HL-60/S4 treated with retinoic acid at 250 ng/mL for 4 days and 3 days (cell line): ENCODE data around the gene ANKRD6.

Experiments used
- in situ Hi-C: fragments of 300-500 bp; cut with MboI; formaldehyde crosslinking; loops from 2 replicates; pipeline ENCODE4 v1.7.0; 2022; ENCODE audit warnings: low sequenced_read_pairs

ANKRD6 gene

GRCh38 chr6:89555031-89555430 is 122.1 kb downstream of the ANKRD6 start:
- in situ Hi-C loops = no loop called here

DNA sequence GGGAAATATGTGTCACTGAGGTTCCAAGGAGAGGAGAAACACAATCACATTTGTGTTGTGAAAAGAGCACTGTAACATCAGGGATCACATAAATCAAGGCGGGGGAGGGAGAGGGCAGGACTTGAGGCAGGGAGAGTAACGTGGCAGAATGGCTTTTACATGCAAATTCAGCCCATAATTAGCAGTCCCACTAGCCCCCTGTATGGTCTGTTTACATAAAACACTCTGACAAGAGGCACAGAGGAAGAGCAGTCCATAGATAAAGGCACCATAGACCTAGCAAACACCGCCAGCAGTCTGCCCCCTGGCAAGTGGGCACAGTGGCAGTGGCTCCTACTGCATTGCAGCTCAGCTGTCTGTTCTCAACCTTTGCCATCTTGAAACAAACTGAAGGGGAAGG is 122.9 kb downstream of the ANKRD6 start:
- in situ Hi-C loops = no loop called here

DNA sequence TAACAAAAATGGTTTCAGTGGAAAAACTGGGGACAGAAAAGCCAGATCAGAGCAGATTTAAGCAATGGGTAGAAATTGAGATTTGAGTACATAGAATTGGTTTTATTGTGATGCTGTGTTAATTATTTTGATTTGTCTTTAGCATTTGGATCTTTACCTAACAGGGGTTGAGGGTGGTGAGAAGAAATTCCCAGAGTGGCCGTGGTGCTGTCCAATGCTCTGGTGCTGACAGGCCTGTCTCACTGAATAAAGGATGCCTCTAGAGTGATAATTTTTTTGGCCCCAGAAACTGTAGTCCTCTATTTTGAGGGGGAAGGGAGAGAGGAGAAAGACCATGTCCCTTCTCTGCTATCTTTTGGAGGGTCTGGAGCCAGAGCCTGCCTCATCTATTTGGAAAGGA is 126.5 kb downstream of the ANKRD6 start:
- in situ Hi-C loops = no loop called here

- in situ Hi-C loops = no loop called here
Observed at GRCh38 chr6:89562093-89562973, 129.4 kb downstream of the ANKRD6 start.

DNA sequence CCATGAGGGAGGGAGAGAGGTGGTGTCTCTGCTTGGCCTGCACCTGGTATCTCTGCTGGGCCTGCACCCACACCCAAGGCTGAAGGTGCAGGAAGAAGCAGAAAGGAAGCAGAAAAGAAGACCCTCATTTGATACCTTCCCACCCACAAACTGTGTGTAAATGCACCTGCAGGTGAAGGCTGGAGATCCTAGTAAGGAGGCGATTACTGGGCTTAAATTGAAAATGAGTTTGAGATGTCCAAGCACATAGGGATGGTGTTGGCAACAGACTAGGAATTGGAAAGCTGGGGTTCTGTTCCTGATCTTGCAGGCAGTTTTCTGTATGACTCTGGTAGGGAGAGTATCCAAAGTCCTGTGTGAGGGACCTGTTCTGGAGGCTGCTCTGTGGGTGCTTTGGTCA is 130.9 kb downstream of the ANKRD6 start:
- in situ Hi-C loops = no loop called here

GRCh38 chr6:89564752-89565427 is 131.9 kb downstream of the ANKRD6 start:
- in situ Hi-C loops = no loop called here

DNA sequence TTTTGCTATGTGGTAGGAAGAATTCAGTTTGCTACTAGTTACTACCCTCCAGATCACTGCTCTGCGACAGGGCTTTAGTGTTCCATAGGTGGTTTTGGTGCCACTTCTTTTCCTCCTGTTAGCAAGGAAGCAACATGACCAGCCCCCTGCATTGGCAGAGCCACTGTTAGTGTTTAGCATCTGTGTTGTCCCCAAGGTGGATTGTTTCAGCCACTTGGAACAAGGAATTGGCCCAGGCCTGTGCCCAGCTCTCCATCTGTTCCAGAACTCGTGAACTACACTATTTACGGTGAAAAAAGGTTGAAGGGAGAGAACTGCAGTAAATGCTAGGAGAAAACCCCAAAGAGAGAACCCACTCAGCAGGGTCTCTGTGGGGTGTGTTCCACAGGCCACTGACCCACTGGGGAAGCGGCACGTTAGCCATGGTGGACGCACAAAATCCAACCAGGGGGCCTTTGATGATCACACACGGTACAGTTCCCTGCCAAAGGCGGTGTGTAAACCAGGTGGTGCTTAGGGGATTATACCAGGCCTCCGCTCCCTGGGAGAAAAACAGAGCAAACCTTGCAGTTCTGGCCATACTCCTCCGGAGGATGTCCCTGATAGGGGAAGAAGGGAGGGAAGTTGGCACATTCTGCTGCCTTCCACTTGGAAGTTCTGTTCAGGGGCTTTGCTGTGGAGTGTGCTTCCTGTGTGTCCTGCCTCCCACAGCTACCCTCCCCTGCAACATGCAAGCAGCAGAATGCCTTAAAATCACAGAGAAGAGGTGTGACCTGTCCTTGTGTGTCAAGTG is 133.3 kb downstream of the ANKRD6 start:
- in situ Hi-C loops = no loop called here

- in situ Hi-C loops = no loop called here
Observed at GRCh38 chr6:89566930-89567629, 134.1 kb downstream of the ANKRD6 start.

- in situ Hi-C loops = no loop called here
Observed at GRCh38 chr6:89567630-89568390, 134.9 kb downstream of the ANKRD6 start.

DNA sequence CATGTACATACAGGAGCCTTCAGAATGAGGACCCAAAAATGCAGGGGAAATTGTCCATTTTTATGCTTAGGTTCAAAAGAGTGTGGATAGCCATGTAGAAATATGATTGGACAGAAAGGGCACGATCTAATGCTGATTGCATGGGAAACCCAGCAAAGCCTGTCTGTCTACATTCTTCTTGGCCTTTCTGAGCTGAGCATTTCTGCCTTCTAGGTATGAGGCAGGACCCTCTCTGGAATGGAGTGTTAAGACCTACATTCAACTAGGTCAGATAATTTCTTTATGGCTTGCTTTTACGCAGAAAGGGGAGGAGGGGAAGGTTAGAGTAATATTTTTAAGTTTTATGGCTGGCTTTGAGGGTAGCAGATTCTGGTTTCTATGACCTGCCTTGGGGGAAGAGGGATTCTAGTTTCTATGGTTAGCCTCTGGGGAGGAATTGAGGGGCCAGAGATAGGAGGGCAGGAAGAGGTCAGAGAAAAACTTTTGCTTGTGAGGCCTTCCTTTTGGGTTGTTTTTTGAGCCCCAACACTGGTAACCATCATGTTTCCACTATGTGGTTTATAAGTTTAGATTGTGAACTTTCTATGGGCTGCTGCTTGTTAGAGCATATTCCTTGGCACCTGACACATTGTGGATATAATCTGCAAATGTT is 142.1 kb downstream of the ANKRD6 start:
- in situ Hi-C loops = no loop called here

GRCh38 chr6:89575562-89575960 is 142.6 kb downstream of the ANKRD6 start:
- in situ Hi-C loops = no loop called here

DNA sequence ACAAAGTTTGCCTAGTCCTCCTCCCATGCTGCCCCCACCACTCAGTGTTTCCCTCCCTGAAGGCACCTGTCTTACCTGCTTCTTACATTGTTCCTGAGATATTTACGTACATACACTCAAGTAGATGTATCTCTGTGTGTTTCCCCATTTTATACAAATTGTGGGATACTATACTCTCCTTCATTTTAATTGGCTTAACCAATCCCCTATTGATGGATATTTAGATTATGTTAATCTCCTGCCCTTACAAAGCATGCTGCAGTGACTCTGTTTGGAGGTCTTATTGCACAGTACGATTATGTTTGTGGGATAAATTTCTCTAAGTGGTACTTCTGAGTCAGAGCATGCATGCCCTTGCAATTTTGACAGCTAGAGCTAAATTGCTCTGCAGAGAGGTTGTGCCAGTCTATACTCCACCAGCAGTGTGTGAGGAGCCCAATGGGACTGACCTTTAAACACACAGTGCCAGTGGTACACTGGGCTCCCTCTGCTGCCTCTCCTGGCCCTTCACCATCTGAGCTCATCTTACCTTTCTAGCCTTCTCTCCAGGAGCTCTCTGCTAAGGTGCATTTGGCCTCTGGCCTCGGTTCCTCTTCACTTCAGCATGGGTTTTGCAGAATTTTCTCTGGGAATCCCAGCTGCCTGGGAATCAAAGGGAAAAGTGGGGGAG is 148.2 kb downstream of the ANKRD6 start:
- in situ Hi-C loops = no loop called here

DNA sequence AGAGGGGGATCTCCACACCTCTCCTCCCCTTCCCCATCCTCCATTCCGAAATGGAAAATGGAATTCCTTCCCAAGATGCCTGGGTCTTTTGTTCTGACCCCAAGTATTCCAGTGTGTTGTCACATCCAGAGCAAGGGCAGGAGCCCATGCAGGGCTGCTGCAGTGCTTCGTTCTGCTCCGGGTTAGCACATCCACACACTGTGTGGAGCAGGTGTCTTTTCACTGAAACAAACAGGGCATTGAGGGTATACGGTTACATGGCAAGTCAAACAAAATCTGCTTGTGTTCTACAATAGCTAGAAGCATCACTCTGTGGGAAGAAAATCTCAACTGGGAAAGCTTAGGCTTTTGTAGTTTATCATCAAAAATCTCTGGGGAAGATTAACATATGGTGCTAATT is 148.7 kb downstream of the ANKRD6 start:
- in situ Hi-C loops = no loop called here

DNA sequence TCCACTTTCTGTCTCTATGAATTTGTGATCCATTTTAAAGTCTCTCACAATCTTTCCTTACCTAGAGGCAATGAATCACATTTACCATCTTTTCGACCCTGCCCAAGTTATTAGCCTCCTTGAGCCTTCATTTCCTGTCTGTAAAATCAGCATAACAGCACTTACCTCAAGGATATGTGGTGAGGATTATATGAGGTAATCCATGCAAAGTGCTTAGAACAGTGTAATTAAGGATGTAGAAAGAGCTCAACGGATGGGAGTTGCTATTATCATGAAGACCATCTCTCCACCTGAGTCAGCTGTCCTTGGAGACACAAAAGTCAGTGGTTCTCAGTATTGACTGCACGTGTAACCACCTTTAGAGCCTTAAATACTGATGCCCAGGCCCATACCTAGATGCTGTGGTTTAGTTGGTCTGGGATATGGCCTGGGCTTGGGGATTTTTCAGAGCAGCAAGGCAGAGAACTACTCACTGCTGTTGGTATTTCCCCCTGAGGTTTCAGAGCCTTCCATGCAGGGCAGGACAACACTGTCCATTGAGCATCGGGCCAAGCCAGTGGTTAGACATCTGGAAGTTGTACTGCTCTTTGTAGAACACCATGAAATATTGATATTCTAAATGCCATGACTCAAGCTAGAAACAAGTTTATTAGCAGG is 149.8 kb downstream of the ANKRD6 start:
- in situ Hi-C loops = no loop called here

GRCh38 chr6:89583559-89583958 is 150.6 kb downstream of the ANKRD6 start:
- in situ Hi-C loops = no loop called here

- in situ Hi-C loops = no loop called here
Observed at GRCh38 chr6:89584539-89584938, 151.6 kb downstream of the ANKRD6 start.

GRCh38 chr6:89585154-89585553 is 152.2 kb downstream of the ANKRD6 start:
- in situ Hi-C loops = no loop called here

- in situ Hi-C loops = no loop called here
Observed at GRCh38 chr6:89589297-89590025, 156.5 kb downstream of the ANKRD6 start.
